Bronchial epithelial cell (primary cell): ENCODE data around the gene STXBP1. TPM values are rescaled to one million over a fixed set of nuclear protein-coding genes. Genes with fewer than 3 reads are reported as not detected.

Experiments used
- DNase-seq: peaks from one replicate; pipeline ENCODE4 v3.0.0-alpha.2; 2010; ENCODE audit warnings: low read depth
- FAIRE-seq: peaks from 2 replicates; lab custom pipeline; 2011; peaks lifted over from hg19 to GRCh38; lab: Jason Lieb, UNC
- H3K27me3 ChIP-seq: 2 replicates; pipeline ENCODE4 v1.5.1; 2011; ENCODE audit warnings: low read length; ENCODE audit not compliant: control insufficient read depth, insufficient read depth
- H3K36me3 ChIP-seq: 2 replicates; pipeline ENCODE4 v1.5.1; 2011; ENCODE audit warnings: low read length; ENCODE audit not compliant: control insufficient read depth, insufficient read depth
- H3K4me3 ChIP-seq: 2 replicates; pipeline ENCODE4 v1.5.1; 2011; ENCODE audit warnings: mild to moderate bottlenecking, low read depth, low read length, control low read depth
- CTCF ChIP-seq: IDR thresholded peaks from 2 replicates; pipeline ENCODE4 v1.5.1; 2011; ENCODE audit warnings: mild to moderate bottlenecking, moderate library complexity, low read length, control low read depth, inconsistent platforms; ENCODE audit not compliant: insufficient read depth, severe bottlenecking
- total RNA-seq: library from RNA; depleted of rRNA; stranded (reverse); fragments of >200 nt; gene quantifications from 2 replicates; pipeline ENCODE4 v1.2.1, GENCODE V29; 2014

STXBP1 gene
- total RNA-seq, 1 donor from 2014 or later = 17.1 TPM

GRCh38 chr9:127703289-127703946 is 91.3 kb downstream of the STXBP1 start:
- DNase-seq = no peak
- H3K27me3 ChIP-seq = no peaks in the 10 kb centered on the region
- H3K36me3 ChIP-seq = no peaks in the 10 kb centered on the region
- no peak for TF ChIP-seq CTCF
- H3K4me3 ChIP-seq = no peak overlapping the region
- FAIRE-seq = no peak

- no peak for TF ChIP-seq CTCF
- Histone ChIP-seq H3K36me3 (no peaks in the 10 kb centered on the region), H3K4me3 (no peak overlapping the region), H3K27me3 (no peaks in the 10 kb centered on the region)
- DNase-seq (no peak), FAIRE-seq (peak; percentile 50)
Measured at GRCh38 chr9:127705577-127706379, 93.7 kb downstream of the STXBP1 start.

- H3K36me3 ChIP-seq = no peaks in the 10 kb centered on the region
- H3K27me3 ChIP-seq = no peaks in the 10 kb centered on the region
- no peak within 1 kb of the TSS for H3K4me3 ChIP-seq
- no peak for TF ChIP-seq CTCF
- DNase-seq (peak; percentile 22), FAIRE-seq (no peak)
Measured at GRCh38 chr9:127706836-127707241, 94.8 kb downstream of the STXBP1 start, which contains the start of gene CFAP157. TSS of gene CFAP157 (plus strand) at chr9:127706988. CDS start at chr9:127707032, 44 bp downstream.

- Histone ChIP-seq H3K27me3 (no peaks in the 10 kb centered on the region), H3K36me3 (peaks cover 3% of the 10 kb centered on the region), H3K4me3 (no peak overlapping the region)
- FAIRE-seq (peak; percentile 18), DNase-seq (no peak)
- TF ChIP-seq CTCF = peak; percentile 22
Measured at GRCh38 chr9:127707766-127708165, 95.7 kb downstream of the STXBP1 start.

- Histone ChIP-seq H3K4me3 (no peak overlapping the region), H3K36me3 (peaks cover 3% of the 10 kb centered on the region), H3K27me3 (no peaks in the 10 kb centered on the region)
- no peak for TF ChIP-seq CTCF
- DNase-seq (no peak), FAIRE-seq (no peak)
Measured at GRCh38 chr9:127708952-127709587, 97.0 kb downstream of the STXBP1 start.
